Small intestine (tissue), 7 donors: ENCODE results near the gene PFKM. TPM values are rescaled to one million over a fixed set of nuclear protein-coding genes. Genes with fewer than 3 reads are reported as not detected.

Experiments
- DNase-seq, 2 donors: peaks; one replicate each; pipeline versions ENCODE4 v3.0.0 to v3.0.0-alpha.2; 2013
- FAIRE-seq: peaks from 2 replicates; lab custom pipeline; 2012; peaks lifted over from hg19 to GRCh38; lab: Jason Lieb, UNC
- H3K27ac ChIP-seq, 3 donors: one replicate each; pipeline ENCODE4 v1.5.1; 2013; ENCODE audit warnings: low read length in 2 of 3, mild to moderate bottlenecking in 2 of 3, control low read depth in 1 of 3, inconsistent platforms in 1 of 3, low read depth in 1 of 3, moderate library complexity in 1 of 3
- H3K27me3 ChIP-seq, 3 donors: one replicate each; pipeline ENCODE4 v1.6.1; 2013; ENCODE audit warnings: low read length in 3 of 3, inconsistent platforms in 1 of 3; ENCODE audit not compliant: control insufficient read depth in 3 of 3, insufficient read depth in 3 of 3
- H3K36me3 ChIP-seq, 3 donors: one replicate each; pipeline ENCODE4 v1.6.1; 2013; ENCODE audit warnings: low read length in 3 of 3, inconsistent platforms in 1 of 3, low read depth in 1 of 3, mild to moderate bottlenecking in 1 of 3, moderate library complexity in 1 of 3; ENCODE audit not compliant: control insufficient read depth in 3 of 3, insufficient read depth in 2 of 3
- H3K4me1 ChIP-seq, 3 donors: one replicate each; pipeline ENCODE4 v1.6.1; 2013; ENCODE audit warnings: low read length in 2 of 3, inconsistent platforms in 1 of 3, low read depth in 1 of 3, mild to moderate bottlenecking in 1 of 3, moderate library complexity in 1 of 3; ENCODE audit not compliant: control insufficient read depth in 3 of 3, insufficient read depth in 2 of 3
- H3K4me3 ChIP-seq, 3 donors: one replicate each; pipeline ENCODE4 v1.5.1; 2013; ENCODE audit warnings: low read length in 3 of 3, control low read depth in 1 of 3, inconsistent platforms in 1 of 3, low read depth in 1 of 3, mild to moderate bottlenecking in 1 of 3, moderate library complexity in 1 of 3
- H3K9me3 ChIP-seq, 2 donors: one replicate each; pipeline ENCODE4 v1.6.1; 2013; ENCODE audit warnings: low read depth in 1 of 2, low read length in 1 of 2; ENCODE audit not compliant: control insufficient read depth in 2 of 2, insufficient read depth in 1 of 2
- WGBS, 3 donors: extraction: QIAGEN DNeasy Blood & Tissue Kit; methylation state at CpG; one replicate each; pipeline ENCODE4 v1.1.7; 2013; 5-methylcytosine and 5-hydroxymethylcytosine counted together
- polyA plus RNA-seq, 4 donors: library from polyadenylated mRNA; stranded (reverse) in 3 of 4; unstranded in 1 of 4; fragments of 200-250 nt in 3 of 4; fragments of 120-200 nt in 1 of 4; gene quantifications; one replicate each; pipeline versions ENCODE4 v1.2.1 to v1.2.3, GENCODE V29; 2013
- donor health status: healthy with polysubstance abuse.
- donor health status: control.
- donor health status: control.
- donor health status: Bipolar disorder and iron deficiency.
- donor health status: healthy.

Gene PFKM
- polyA plus RNA-seq, 4 donors, result 11.3 to 34.3 (median 21.2) TPM

DNA sequence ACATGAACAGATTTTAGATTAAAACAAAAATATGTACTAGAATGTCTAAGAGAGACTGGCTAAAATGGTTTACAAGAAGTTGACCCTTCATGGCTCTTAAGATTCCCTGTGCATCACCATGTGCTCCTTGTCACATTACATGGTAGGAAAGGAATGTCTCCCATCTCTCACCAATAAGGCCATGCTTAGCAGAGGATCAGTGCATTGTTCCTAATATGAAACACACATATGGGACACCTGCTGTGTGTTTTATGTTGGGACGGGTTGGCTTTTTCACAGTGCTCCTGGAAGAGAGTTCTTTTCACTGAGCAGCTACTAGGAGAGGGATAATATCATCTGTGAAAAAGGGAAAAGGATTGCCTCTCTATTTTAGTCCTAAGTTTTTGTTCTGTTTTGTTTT is 9.6 kb downstream of the PFKM start:
- Histone ChIP-seq H3K27me3 (no peaks in the 10 kb centered on the region), H3K9me3 (no peaks in the 10 kb centered on the region), H3K36me3 (peaks cover 7 to 16% (median 11%) of the 10 kb centered on the region in 3 donors), H3K27ac (no peak overlapping the region), H3K4me1 (no peaks in the 10 kb centered on the region), H3K4me3 (no peak overlapping the region)
- WGBS, 3 donors, result 92 to 100% (median 97%) methylated on average over 1 of the region's 1 CpG
- DNase-seq (no peak), FAIRE-seq (no peak)

DNA sequence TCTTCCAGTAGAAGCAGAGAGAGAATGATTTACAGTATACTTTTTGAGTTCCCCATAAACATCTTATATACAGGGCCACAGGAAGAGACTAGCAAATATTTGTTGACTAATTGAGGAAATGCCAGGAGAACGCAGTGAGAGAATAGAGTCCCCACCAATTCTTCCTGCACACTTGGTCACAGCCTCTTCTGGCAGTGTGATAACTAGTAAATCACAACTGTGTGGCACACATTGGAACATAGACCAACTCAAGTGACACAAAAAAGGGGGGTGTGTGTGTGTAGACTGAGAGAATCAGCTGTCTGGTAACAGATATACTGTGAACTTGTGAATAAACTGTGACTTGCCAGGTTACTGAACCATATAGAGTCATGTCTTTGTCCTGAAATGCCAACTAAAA is 10.2 kb downstream of the PFKM start:
- Histone ChIP-seq H3K27ac (no peak overlapping the region), H3K9me3 (no peaks in the 10 kb centered on the region), H3K27me3 (no peaks in the 10 kb centered on the region), H3K4me1 (no peaks in the 10 kb centered on the region), H3K4me3 (no peak overlapping the region), H3K36me3 (peaks cover 5 to 21% (median 11%) of the 10 kb centered on the region in 3 donors)
- FAIRE-seq (no peak), DNase-seq (no peak)
- 72 to 92% (median 88%) methylated on average over 1 of the region's 1 CpG for WGBS, 3 donors

DNA sequence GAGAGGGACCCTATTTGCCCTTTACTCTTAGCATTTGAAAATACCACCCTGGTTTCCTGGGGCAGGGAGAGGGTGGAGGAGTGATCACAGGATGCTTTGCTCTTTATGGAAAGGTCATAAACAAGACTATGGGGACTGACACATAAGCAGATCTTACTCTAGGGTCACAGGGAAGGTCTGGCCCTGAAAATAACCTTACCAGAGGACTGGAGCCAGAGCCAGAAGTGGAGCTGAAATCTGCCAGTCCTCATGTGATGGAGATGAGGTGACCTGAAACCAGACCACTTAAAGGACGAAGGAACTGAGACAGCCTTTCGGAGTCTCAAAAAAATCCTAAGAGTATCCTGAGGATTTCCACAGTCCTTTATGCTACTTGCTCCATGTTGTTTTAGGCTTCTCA is 12.4 kb downstream of the PFKM start:
- Histone ChIP-seq H3K36me3 (peaks cover 11 to 31% (median 11%) of the 10 kb centered on the region in 3 donors), H3K9me3 (no peaks in the 10 kb centered on the region), H3K4me1 (no peaks in the 10 kb centered on the region), H3K4me3 (no peak overlapping the region), H3K27me3 (no peaks in the 10 kb centered on the region), H3K27ac (no peak overlapping the region)
- 92 to 96% (median 95%) methylated on average over 2 of the region's 2 CpGs for WGBS, 3 donors
- no peak for FAIRE-seq
- no peak for DNase-seq

DNA sequence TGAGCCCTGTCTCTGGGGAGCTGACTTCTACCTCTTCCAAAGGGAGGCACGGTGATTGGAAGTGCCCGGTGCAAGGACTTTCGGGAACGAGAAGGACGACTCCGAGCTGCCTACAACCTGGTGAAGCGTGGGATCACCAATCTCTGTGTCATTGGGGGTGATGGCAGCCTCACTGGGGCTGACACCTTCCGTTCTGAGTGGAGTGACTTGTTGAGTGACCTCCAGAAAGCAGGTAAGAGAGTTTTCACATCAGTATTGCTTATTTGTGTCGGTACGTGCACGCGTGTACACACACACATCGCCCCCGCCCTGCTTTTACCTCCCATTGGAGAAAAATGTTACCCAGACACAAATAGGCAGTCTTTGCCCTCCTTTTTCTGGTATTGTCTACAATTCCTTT is 13.7 kb downstream of the PFKM start:
- H3K4me3 ChIP-seq, result no peak overlapping the region
- FAIRE-seq (no peak), DNase-seq (no peak)
- H3K9me3 ChIP-seq, result no peaks in the 10 kb centered on the region
- H3K27me3 ChIP-seq, result no peaks in the 10 kb centered on the region
- peaks cover 8 to 36% (median 11%) of the 10 kb centered on the region in 3 donors for H3K36me3 ChIP-seq
- 91 to 95% (median 95%) methylated on average over 14 of the region's 14 CpGs for WGBS, 3 donors
- no peaks in the 10 kb centered on the region for H3K4me1 ChIP-seq
- H3K27ac ChIP-seq, result no peak overlapping the region

DNA sequence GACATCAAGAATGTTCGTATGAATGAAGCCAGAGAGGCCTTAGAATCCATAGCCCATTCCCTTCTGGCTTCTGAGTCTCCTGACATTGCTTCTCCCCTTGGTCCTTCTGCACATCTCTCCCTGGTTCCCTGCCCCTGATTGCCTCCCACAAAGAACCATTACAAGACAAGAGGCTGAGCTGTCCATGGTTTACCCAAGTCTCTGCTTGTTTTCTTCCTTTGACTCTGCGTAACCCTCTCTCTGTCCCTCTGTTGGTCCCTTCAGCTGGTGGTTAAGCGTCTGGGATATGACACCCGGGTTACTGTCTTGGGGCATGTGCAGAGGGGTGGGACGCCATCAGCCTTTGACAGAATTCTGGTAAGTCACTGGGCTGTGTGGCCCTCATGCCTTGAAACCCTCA is 15.9 kb downstream of the PFKM start:
- no peaks in the 10 kb centered on the region for H3K27me3 ChIP-seq

DNA sequence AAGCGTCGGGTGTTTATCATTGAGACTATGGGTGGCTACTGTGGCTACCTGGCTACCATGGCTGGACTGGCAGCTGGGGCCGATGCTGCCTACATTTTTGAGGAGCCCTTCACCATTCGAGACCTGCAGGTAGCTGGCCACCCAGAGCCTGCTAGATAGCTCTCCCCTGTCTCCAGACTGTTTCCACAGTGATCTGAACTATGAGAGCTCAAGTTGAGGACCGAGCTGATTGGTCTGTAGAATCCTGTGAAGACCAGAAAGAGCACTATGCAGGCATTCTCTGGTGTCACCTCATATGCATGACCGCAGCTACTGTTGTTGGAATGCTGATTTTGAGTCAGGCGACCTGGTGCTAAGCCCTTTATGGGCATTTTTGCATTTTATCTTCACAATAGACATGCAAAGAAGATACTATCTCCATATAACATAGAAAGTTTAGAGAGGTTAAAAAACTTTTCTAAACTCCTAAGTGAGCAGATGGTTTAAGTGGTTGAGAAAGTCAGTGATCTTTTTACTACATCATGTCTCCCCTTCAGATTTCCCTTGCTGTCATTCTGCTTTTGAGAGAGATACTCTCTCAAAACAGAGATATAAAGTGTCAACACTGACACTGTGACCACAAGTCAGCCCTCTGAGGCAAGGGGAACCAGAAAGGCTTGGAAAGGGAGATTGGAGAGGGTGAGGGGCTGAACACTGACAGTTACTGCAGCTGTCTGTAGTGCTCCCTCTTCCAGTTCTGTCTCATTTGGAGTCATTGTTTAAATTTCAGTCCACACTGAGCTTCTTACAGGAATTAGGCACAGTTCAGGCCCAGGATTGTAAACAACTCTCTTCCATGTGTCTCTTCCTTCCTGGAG is 23.9 kb downstream of the PFKM start:
- FAIRE-seq, result no peak
- 87 to 92% (median 92%) methylated on average over 7 of the region's 7 CpGs for WGBS, 3 donors
- no peak for DNase-seq
- Histone ChIP-seq H3K27me3 (no peaks in the 10 kb centered on the region), H3K36me3 (peaks cover 11 to 57% (median 15%) of the 10 kb centered on the region in 3 donors), H3K4me1 (no peaks in the 10 kb centered on the region), H3K27ac (no peak overlapping the region), H3K4me3 (no peak overlapping the region), H3K9me3 (no peaks in the 10 kb centered on the region)

More for the DNA sequence above, 15.9 kb downstream of the PFKM start:
- peaks cover 5 to 53% (median 9%) of the 10 kb centered on the region in 3 donors for H3K36me3 ChIP-seq
- H3K4me3 ChIP-seq, result no peak overlapping the region
- no peak for DNase-seq
- no peak overlapping the region for H3K27ac ChIP-seq
- no peaks in the 10 kb centered on the region for H3K4me1 ChIP-seq
- WGBS, 3 donors, result 96 to 97% (median 97%) methylated on average over 5 of the region's 5 CpGs
- no peak for FAIRE-seq
- no peaks in the 10 kb centered on the region for H3K9me3 ChIP-seq

DNA sequence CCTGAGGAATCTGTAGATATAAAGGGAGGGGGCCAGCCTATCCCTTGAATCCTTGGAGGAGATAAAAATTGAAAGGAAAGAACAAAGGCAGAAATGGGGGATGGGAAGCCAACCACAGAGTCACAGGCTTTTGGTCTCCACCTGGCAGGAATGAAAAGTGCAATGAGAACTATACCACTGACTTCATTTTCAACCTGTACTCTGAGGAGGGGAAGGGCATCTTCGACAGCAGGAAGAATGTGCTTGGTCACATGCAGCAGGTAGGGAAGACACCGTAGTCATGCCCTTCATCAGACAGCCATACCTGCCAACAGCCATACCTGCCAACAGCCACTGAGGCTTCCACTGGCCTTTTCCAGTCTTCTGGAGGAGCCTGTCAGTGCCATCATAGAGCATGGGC is 24.7 kb downstream of the PFKM start:
- no peaks in the 10 kb centered on the region for H3K27me3 ChIP-seq
- H3K36me3 ChIP-seq, result peaks cover 12 to 56% (median 15%) of the 10 kb centered on the region in 3 donors
- H3K27ac ChIP-seq, result no peak overlapping the region
- 89 to 92% (median 91%) methylated on average over 2 of the region's 2 CpGs for WGBS, 3 donors
- no peaks in the 10 kb centered on the region for H3K4me1 ChIP-seq
- H3K9me3 ChIP-seq, result no peaks in the 10 kb centered on the region
- FAIRE-seq (no peak), DNase-seq (no peak)
- no peak overlapping the region for H3K4me3 ChIP-seq

DNA sequence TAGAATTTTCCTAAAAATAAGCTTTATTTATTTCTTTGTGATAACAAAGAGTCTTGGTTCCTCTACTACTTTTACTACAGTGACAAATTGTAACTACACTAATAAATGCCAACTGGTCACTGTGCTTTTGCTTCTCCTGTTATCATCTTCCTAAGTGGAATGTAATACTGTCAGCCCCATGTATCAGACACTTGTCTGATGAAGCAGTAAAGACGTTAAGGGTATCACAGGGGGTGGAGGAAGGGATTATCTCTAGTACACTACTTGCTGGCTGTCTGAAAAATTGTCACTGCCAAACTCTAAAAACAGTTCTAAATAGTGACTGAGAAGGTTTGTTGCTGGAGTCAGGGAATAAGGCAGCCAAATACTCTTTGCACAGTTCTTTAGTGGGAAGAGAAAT is 26.8 kb downstream of the PFKM start:
- H3K27ac ChIP-seq, result no peak overlapping the region
- H3K36me3 ChIP-seq, result peaks cover 24 to 49% (median 29%) of the 10 kb centered on the region in 3 donors
- WGBS, 3 donors, result 37 to 65% (median 44%) methylated on average over 1 of the region's 1 CpG
- H3K4me3 ChIP-seq, result no peak overlapping the region
- no peaks in the 10 kb centered on the region for H3K9me3 ChIP-seq
- DNase-seq, result no peak
- no peaks in the 10 kb centered on the region for H3K4me1 ChIP-seq
- no peaks in the 10 kb centered on the region for H3K27me3 ChIP-seq
- no peak for FAIRE-seq
